GM18858 (cell line): Measurements from ENCODE around the gene TIRAP.

Experiments
- ATAC-seq: cut with Tn5 transposase; IDR thresholded peaks from one replicate; pipeline ENCODE4 v1.9.1; 2021; ENCODE audit not compliant: unreplicated experiment

TIRAP gene

DNA sequence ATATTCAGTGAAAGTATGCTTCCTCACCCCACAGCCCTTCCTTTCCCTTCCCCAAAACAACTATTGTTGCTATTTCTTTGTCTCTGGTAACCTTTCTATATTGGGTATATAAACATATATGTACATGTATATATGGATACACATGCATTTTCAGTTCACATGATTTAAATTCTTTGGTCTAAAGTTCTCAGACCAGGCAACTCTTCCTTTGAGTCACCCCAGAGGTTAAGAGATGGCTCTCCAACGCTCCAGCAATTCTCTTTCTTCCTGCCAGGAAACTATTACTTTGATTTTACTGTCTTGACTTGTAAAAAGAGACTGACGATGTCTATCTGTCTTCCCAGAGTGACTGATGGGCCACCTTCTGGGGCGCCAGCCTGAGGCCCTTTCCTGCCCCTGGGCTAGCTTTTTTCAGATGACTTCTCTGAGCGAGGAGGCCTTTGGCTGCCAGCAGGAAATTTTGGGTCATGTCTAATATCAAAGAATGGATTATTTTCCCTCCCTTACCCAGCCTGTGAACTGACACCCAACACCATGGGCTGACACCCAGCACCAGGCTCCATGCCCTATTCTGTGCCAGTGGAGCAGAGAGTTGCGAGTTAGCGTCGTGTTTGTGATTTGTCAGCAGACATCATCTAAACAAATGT is 58.2 kb downstream of the TIRAP start:
- peak; percentile 47 for ATAC-seq

DNA sequence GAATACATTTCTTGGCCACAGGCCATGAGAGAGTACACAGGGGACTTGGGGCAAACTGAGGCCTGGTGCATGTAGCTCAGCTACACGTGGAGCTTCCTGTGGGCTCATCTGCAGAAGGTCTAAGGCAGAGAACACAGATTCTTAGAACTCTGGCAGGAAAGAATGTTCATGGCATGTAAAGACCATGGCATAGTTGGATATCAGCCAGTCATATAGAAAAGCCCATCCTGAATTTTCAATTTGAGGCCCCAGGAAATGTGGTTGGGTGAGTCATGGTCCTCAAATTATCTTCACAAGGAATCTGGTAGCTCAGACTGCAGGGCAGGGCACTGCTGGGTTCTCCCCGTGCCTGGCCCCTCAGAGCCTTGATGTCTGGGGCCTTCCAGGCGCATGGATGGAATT is 58.9 kb downstream of the TIRAP start:
- no peak for ATAC-seq

- ATAC-seq: no peak
These were observed 60.2 kb downstream of the TIRAP start for GRCh38 chr11:126343051-126343450.
